OCI-LY7 (cell line): ENCODE measurements around the gene NTSR1. TPM values are rescaled to one million over a fixed set of nuclear protein-coding genes. Genes with fewer than 3 reads are reported as not detected.

Experiments
- BruUV-seq: library from RNA; stranded (reverse); fragments of 400-500 nt; replicated peaks from 2 replicates; lab custom pipeline; 2021; lab: Mats Ljungman, UMichigan
- CTCF ChIA-PET: fragments of 300-600 bp; sonication (Branson Sonifier 250); formaldehyde crosslinking; loops from one replicate; lab custom pipeline; 2022; ENCODE audit warnings: antibody characterized with exemption; ENCODE audit not compliant: unreplicated experiment; lab: Charles Lee
- POLR2A ChIA-PET: fragments of 300-600 bp; sonication (Branson Sonifier 250); formaldehyde crosslinking; loops from one replicate; lab custom pipeline; 2022; ENCODE audit warnings: antibody characterized with exemption; lab: Charles Lee
- DNase-seq: peaks from one replicate; pipeline ENCODE4 v3.0.0-alpha.2; 2015; ENCODE audit warnings: low spot score
- H2AFZ ChIP-seq: fragments of 200-600 bp; sonication (generic), shearing (Covaris generic); 2 replicates; pipeline ENCODE4 v1.6.1; 2014; ENCODE audit warnings: mild to moderate bottlenecking, antibody characterized with exemption, low read length, moderate library complexity
- H3K27ac ChIP-seq: fragments of 200-600 bp; sonication (generic); 2 replicates; pipeline ENCODE4 v1.5.1; 2014; ENCODE audit warnings: mixed run types, low read depth, mild to moderate bottlenecking, moderate library complexity, low read length, inconsistent platforms; ENCODE audit not compliant: poor library complexity, severe bottlenecking
- H3K36me3 ChIP-seq: fragments of 200-600 bp; sonication (generic); 2 replicates; pipeline ENCODE4 v1.6.1; 2014; ENCODE audit warnings: mild to moderate bottlenecking, antibody characterized with exemption, low read length, moderate library complexity, mixed read lengths; ENCODE audit not compliant: insufficient read depth
- H3K4me1 ChIP-seq: fragments of 200-600 bp; sonication (generic); 2 replicates; pipeline ENCODE4 v1.5.1; 2014; ENCODE audit warnings: mild to moderate bottlenecking, low read length; ENCODE audit not compliant: insufficient read depth, poor library complexity, severe bottlenecking
- H3K4me2 ChIP-seq: fragments of 200-600 bp; sonication (generic); 2 replicates; pipeline ENCODE4 v1.6.1; 2014; ENCODE audit warnings: mild to moderate bottlenecking, low read length
- H3K4me3 ChIP-seq: fragments of 200-600 bp; sonication (generic); 2 replicates; pipeline ENCODE4 v1.5.1; 2014; ENCODE audit warnings: mild to moderate bottlenecking, low read depth, low read length; ENCODE audit not compliant: poor library complexity, severe bottlenecking
- H3K79me2 ChIP-seq: fragments of 200-600 bp; sonication (generic); 2 replicates; pipeline ENCODE4 v1.6.1; 2016; ENCODE audit warnings: low read depth, mild to moderate bottlenecking, low read length, moderate library complexity, mixed read lengths; ENCODE audit not compliant: insufficient read depth
- H3K9me2 ChIP-seq: fragments of 200-600 bp; sonication (generic); 2 replicates; pipeline ENCODE4 v1.6.1; 2016; ENCODE audit warnings: mild to moderate bottlenecking, low read length, mixed read lengths; ENCODE audit not compliant: insufficient read depth
- H3K9me3 ChIP-seq: fragments of 200-600 bp; sonication (generic); 2 replicates; pipeline ENCODE4 v1.6.1; 2014; ENCODE audit warnings: mild to moderate bottlenecking, mixed run types, low read length, mixed read lengths
- H4K20me1 ChIP-seq: fragments of 200-600 bp; sonication (generic); 2 replicates; pipeline ENCODE4 v1.6.1; 2014; ENCODE audit warnings: mild to moderate bottlenecking, antibody characterized with exemption, low read length, moderate library complexity, mixed read lengths; ENCODE audit not compliant: insufficient read depth
- CTCF ChIP-seq: fragments of 200-600 bp; sonication (generic); conservative IDR thresholded peaks from 2 replicates; pipeline ENCODE4 v1.5.1; 2014; ENCODE audit warnings: mild to moderate bottlenecking, antibody characterized with exemption, low read length, moderate library complexity, mixed read lengths
- EZH2phosphoT487 ChIP-seq: fragments of 200-600 bp; sonication (generic); IDR thresholded peaks from 2 replicates; pipeline ENCODE4 v1.6.1; 2018; ENCODE audit warnings: low read depth, borderline replicate concordance, mild to moderate bottlenecking, mixed run types, antibody characterized with exemption, low read length, moderate library complexity, mixed read lengths
- intact Hi-C: fragments of 100-400 bp; cut with micrococcal nuclease; formaldehyde crosslinking; loops from one replicate; pipeline ENCODE4 v1.10.0; 2022; ENCODE audit not compliant: unreplicated experiment
- total RNA-seq, 2 experiments: library from RNA; depleted of rRNA in 1 of 2; stranded (reverse); fragments of >200 nt in 1 of 2; shearing (Covaris generic) in 1 of 2; gene quantifications; 2 replicates each; pipeline ENCODE4 v1.2.3, GENCODE V29; 2014 to 2022

NTSR1 gene
- total RNA-seq, 2 experiments from 2014 or later: not detected

- Histone ChIP-seq H2AFZ (no peak overlapping the region), H3K4me3 (no peak overlapping the region), H4K20me1 (no peaks in the 10 kb centered on the region), H3K27ac (no peak overlapping the region), H3K4me2 (no peak overlapping the region), H3K4me1 (no peaks in the 10 kb centered on the region), H3K9me2 (no peaks in the 10 kb centered on the region), H3K79me2 (no peaks in the 10 kb centered on the region), H3K36me3 (no peaks in the 10 kb centered on the region), H3K9me3 (no peaks in the 10 kb centered on the region)
- POLR2A ChIA-PET: no interaction called here
- CTCF ChIA-PET: no interaction called here
- DNase-seq: no peak
- TF ChIP-seq CTCF (no peak), EZH2phosphoT487 (no peak)
- intact Hi-C loops: no loop called here
- BruUV-seq: no TSS peak
Measured at GRCh38 chr20:62727584-62728027, 19.0 kb downstream of the NTSR1 start.

GRCh38 chr20:62728028-62728780 lies 19.6 kb downstream of the NTSR1 start:
- intact Hi-C loops: no loop called here
- POLR2A ChIA-PET: no interaction called here
- Histone ChIP-seq H3K27ac (no peak overlapping the region), H2AFZ (no peak overlapping the region), H3K79me2 (no peaks in the 10 kb centered on the region), H3K4me1 (no peaks in the 10 kb centered on the region), H4K20me1 (no peaks in the 10 kb centered on the region), H3K36me3 (no peaks in the 10 kb centered on the region), H3K4me3 (no peak overlapping the region), H3K4me2 (no peak overlapping the region), H3K9me3 (no peaks in the 10 kb centered on the region), H3K9me2 (no peaks in the 10 kb centered on the region)
- no peak for DNase-seq
- CTCF ChIA-PET: no interaction called here
- no TSS peak for BruUV-seq
- TF ChIP-seq EZH2phosphoT487: no peak
- TF ChIP-seq CTCF: no peak

GRCh38 chr20:62728781-62729300 lies 20.2 kb downstream of the NTSR1 start:
- Histone ChIP-seq H3K36me3 (no peaks in the 10 kb centered on the region), H3K4me1 (no peaks in the 10 kb centered on the region), H4K20me1 (no peaks in the 10 kb centered on the region), H3K4me3 (no peak overlapping the region), H3K27ac (no peak overlapping the region), H3K9me3 (no peaks in the 10 kb centered on the region), H3K4me2 (no peak overlapping the region), H2AFZ (no peak overlapping the region), H3K79me2 (no peaks in the 10 kb centered on the region), H3K9me2 (no peaks in the 10 kb centered on the region)
- no TSS peak for BruUV-seq
- POLR2A ChIA-PET: no interaction called here
- no peak for TF ChIP-seq CTCF
- no peak for TF ChIP-seq EZH2phosphoT487
- CTCF ChIA-PET: no interaction called here
- DNase-seq: no peak
- intact Hi-C loops: no loop called here
